Measurements from ENCODE around the gene RNASEH2A. TPM values are rescaled to one million over a fixed set of nuclear protein-coding genes. Genes with fewer than 3 reads are reported as not detected.

Gene RNASEH2A
- total and polyA plus RNA-seq, 2 of the 13 experiments (the other 11 are each of a cell fraction or from before 2014, with no cell fraction given) = 25.1 to 35.8 TPM

GRCh38 chr19:12774588-12775555, 31.5 kb upstream of the RNASEH2A start, which contains the start of gene HOOK2 (continued):
- TF ChIP-seq, protein P1, sequence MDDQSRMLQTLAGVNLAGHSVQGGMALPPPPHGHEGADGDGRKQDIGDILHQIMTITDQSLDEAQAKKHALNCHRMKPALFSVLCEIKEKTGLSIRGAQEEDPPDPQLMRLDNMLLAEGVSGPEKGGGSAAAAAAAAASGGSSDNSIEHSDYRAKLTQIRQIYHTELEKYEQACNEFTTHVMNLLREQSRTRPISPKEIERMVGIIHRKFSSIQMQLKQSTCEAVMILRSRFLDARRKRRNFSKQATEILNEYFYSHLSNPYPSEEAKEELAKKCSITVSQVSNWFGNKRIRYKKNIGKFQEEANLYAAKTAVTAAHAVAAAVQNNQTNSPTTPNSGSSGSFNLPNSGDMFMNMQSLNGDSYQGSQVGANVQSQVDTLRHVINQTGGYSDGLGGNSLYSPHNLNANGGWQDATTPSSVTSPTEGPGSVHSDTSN (CRISPR knock-in tag; IDR thresholded peaks at IDR 0.05; ENCODE audit: borderline replicate concordance) = no peak
- TF ChIP-seq HNRNPH1 (optimal IDR thresholded peaks at IDR 0.05; ENCODE audit: low read depth, low read length) (no peak), ZNF878 (CRISPR knock-in tag; IDR thresholded peaks at IDR 0.05) (no peak), NFKB2 (CRISPR knock-in tag; IDR thresholded peaks at IDR 0.05; ENCODE audit: borderline replicate concordance) (no peak), ZNF234 (CRISPR knock-in tag; conservative IDR thresholded peaks at IDR 0.05) (0 out of 2 replicates have a peak, but pooled peaks have one; percentile 31), ZNF329 (CRISPR knock-in tag; IDR thresholded peaks at IDR 0.05; ENCODE audit: low read depth) (no peak), SUZ12 (IDR thresholded peaks at IDR 0.05; ENCODE audit: low read depth, low read length) (no peak), NR0B2 (CRISPR knock-in tag; IDR thresholded peaks at IDR 0.05) (0 out of 2 replicates have a peak, but pooled peaks have one; percentile 46), ZNF614 (CRISPR knock-in tag; IDR thresholded peaks at IDR 0.05; ENCODE audit: borderline replicate concordance) (no peak), ZNF20 (CRISPR knock-in tag; IDR thresholded peaks at IDR 0.05) (no peak), ZNF556 (CRISPR knock-in tag; IDR thresholded peaks at IDR 0.05; ENCODE audit: borderline replicate concordance) (peak; percentile 60; the same call in 1 of the 2 replicates), ZNF776 (CRISPR knock-in tag; IDR thresholded peaks at IDR 0.05) (peak; percentile 74; the same call in 1 of the 2 replicates), ZNF543 (CRISPR knock-in tag; IDR thresholded peaks at IDR 0.05) (0 out of 2 replicates have a peak, but pooled peaks have one; percentile 30), PAX8 (CRISPR knock-in tag; IDR thresholded peaks at IDR 0.05; ENCODE audit: borderline replicate concordance) (peak; percentile 52; the same call in 1 of the 2 replicates), ATF7 (IDR thresholded peaks at IDR 0.05) (no peak), ATF7 (CRISPR knock-in tag; IDR thresholded peaks at IDR 0.05) (0 out of 2 replicates have a peak, but pooled peaks have one; percentile 18), ZSCAN22 (CRISPR knock-in tag; IDR thresholded peaks at IDR 0.05) (no peak), SRF (IDR thresholded peaks at IDR 0.05; ENCODE audit: low read depth, low read length) (no peak), GLI4 (CRISPR knock-in tag; IDR thresholded peaks at IDR 0.05; ENCODE audit: borderline replicate concordance) (no peak), TAF1 (CRISPR knock-in tag; IDR thresholded peaks at IDR 0.05) (peak; percentile 55; the same call in 1 of the 2 replicates), ZZZ3 (CRISPR knock-in tag; IDR thresholded peaks at IDR 0.05; ENCODE audit: borderline replicate concordance) (0 out of 2 replicates have a peak, but pooled peaks have one; percentile 45), NR2F6 (IDR thresholded peaks at IDR 0.05) (no peak), NR2F6 (CRISPR knock-in tag; IDR thresholded peaks at IDR 0.05) (no peak), MTA1 (CRISPR knock-in tag; IDR thresholded peaks at IDR 0.05; ENCODE audit: borderline replicate concordance) (0 out of 2 replicates have a peak, but pooled peaks have one; percentile 55), WIZ (CRISPR knock-in tag; IDR thresholded peaks at IDR 0.05) (no peak)
- TF ChIP-seq, protein P2, sequence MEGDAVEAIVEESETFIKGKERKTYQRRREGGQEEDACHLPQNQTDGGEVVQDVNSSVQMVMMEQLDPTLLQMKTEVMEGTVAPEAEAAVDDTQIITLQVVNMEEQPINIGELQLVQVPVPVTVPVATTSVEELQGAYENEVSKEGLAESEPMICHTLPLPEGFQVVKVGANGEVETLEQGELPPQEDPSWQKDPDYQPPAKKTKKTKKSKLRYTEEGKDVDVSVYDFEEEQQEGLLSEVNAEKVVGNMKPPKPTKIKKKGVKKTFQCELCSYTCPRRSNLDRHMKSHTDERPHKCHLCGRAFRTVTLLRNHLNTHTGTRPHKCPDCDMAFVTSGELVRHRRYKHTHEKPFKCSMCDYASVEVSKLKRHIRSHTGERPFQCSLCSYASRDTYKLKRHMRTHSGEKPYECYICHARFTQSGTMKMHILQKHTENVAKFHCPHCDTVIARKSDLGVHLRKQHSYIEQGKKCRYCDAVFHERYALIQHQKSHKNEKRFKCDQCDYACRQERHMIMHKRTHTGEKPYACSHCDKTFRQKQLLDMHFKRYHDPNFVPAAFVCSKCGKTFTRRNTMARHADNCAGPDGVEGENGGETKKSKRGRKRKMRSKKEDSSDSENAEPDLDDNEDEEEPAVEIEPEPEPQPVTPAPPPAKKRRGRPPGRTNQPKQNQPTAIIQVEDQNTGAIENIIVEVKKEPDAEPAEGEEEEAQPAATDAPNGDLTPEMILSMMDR (CRISPR knock-in tag; IDR thresholded peaks at IDR 0.05) = 0 out of 2 replicates have a peak, but pooled peaks have one; percentile 12
